Measurements from ENCODE around the gene PPP2R2B.

- TF ChIP-seq CTCF (IDR thresholded peaks at IDR 0.05) (no peak), POLR2A (IDR thresholded peaks at IDR 0.05) (no peak)
Observed at GRCh38 chr5:146751781-146752401, 126.7 kb downstream of the PPP2R2B start.
